Measurements from ENCODE around the gene RPL13. TPM values are rescaled to one million over a fixed set of nuclear protein-coding genes. Genes with fewer than 3 reads are reported as not detected.
A peak's percentile ranks its signal among the peaks of the same experiment; 100 is the strongest.
"Not testable (repeated sequence)": the region's sequence is repeated elsewhere in the genome, so short reads cannot be mapped to it uniquely, and the experiment has no call there.

Gene RPL13
- polyA plus RNA-seq, 3 donors: 1,251 to 2,437 (median 1,329) TPM

DNA sequence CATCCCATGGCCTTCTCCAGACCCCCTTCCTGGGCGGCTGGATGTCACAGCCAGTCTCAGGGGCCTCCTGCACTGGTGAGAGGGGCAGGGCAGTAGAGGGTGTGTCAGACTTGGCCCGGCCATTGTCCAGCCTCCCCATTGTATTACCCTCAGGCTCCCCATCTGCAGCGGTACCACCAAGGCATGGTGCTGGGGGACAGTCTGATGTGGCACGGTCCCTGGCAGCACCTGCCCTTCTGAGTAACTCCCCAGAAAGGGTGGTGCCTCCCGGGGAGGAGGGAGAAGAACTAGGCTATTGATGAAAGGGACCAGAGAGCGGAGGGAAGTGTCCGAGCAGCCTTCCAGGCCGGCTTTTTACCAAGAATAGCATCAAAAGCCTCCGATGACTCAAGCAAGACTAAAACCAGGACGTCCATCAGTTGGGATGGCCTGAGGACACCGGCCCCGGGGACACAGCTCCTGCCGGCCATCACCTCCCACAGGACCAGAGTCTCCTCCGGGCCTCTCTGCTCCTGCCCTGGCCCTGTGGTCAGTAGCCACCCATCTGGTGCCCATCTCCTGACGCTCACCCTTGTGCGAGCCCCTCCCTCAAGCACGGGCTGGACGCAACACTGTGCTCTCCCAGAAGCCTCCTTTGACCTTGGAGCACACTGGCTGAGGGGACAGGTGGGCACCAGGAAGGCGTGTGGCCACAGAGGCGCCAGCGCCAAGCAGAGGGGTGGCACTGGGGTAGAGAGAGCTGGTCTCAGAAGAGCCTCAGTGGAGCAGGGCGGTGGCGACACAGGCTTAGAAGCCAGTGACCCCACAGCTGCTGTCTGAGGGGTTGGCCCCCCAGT lies 9.2 kb downstream of the RPL13 start:
- Histone ChIP-seq H3K9me3 (replicated peaks in 1 of 2; ENCODE audit: control insufficient read depth in 1 of 2, insufficient read depth in 1 of 2, low read length in 2 of 2) (no peaks in the 10 kb centered on the region), H3K4me3 (replicated peaks in 1 of 3; ENCODE audit: low read depth in 2 of 3, low read length in 3 of 3) (no peak overlapping the region), H4K20me1 (ENCODE audit: insufficient read depth, low read length) (peaks cover 15% of the 10 kb centered on the region), H3K27me3 (ENCODE audit: control insufficient read depth in 2 of 2, insufficient read depth in 2 of 2, low read length in 2 of 2) (peaks cover 5 to 17% of the 10 kb centered on the region in 2 donors), H3K9ac (ENCODE audit: insufficient read depth, low read length, poor library complexity, severe bottlenecking) (no peak overlapping the region), H3K4me1 (ENCODE audit: control insufficient read depth in 1 of 2, insufficient read depth in 2 of 2, low read length in 2 of 2) (peaks cover 16 to 21% of the 10 kb centered on the region in 2 donors), H2AFZ (ENCODE audit: insufficient read depth, low read depth, low read length, poor library complexity, severe bottlenecking) (no peak overlapping the region), H3K36me3 (replicated peaks in 1 of 2; ENCODE audit: control insufficient read depth in 1 of 2, insufficient read depth in 2 of 2, low read length in 2 of 2) (peaks cover 2 to 3% of the 10 kb centered on the region in 2 donors), H3K27ac (ENCODE audit: low read depth in 1 of 2, low read length in 2 of 2) (no peak overlapping the region), H3K79me2 (ENCODE audit: insufficient read depth, low read length) (no peaks in the 10 kb centered on the region), H3K4me2 (replicated peaks; ENCODE audit: extremely low read depth, low read length, poor library complexity, severe bottlenecking) (no peak overlapping the region)
- Mint-ChIP-seq H3K36me3 (peaks cover 8 to 9% of the 10 kb centered on the region in 2 donors), H3K4me3 (no peak overlapping the region), H3K4me1 (peaks cover 28% of the 10 kb centered on the region), H3K27me3 (ENCODE audit: low read depth in 3 of 3) (peaks cover 28 to 39% (median 33%) of the 10 kb centered on the region in 3 donors), H3K27ac (peak overlapping the region in 1 of 7 donors; percentile 77), H3K9me3 (peaks cover 0 to under 1% (median 0%) of the 10 kb centered on the region in 7 donors)
- TF ChIP-seq, protein P1, sequence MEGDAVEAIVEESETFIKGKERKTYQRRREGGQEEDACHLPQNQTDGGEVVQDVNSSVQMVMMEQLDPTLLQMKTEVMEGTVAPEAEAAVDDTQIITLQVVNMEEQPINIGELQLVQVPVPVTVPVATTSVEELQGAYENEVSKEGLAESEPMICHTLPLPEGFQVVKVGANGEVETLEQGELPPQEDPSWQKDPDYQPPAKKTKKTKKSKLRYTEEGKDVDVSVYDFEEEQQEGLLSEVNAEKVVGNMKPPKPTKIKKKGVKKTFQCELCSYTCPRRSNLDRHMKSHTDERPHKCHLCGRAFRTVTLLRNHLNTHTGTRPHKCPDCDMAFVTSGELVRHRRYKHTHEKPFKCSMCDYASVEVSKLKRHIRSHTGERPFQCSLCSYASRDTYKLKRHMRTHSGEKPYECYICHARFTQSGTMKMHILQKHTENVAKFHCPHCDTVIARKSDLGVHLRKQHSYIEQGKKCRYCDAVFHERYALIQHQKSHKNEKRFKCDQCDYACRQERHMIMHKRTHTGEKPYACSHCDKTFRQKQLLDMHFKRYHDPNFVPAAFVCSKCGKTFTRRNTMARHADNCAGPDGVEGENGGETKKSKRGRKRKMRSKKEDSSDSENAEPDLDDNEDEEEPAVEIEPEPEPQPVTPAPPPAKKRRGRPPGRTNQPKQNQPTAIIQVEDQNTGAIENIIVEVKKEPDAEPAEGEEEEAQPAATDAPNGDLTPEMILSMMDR (IDR thresholded peaks at IDR 0.05): no peak
- intact Hi-C loops (cut with micrococcal nuclease): loop anchor here in 1 of 2 donors (10.0 kb wide), 1 partner anchor 75 kb away; no protein-coding TSS in a partner anchor
- DNase-seq: no peak
- WGBS (ENCODE audit: insufficient coverage): 96% methylated on average over 15 of the region's 23 CpGs

DNA sequence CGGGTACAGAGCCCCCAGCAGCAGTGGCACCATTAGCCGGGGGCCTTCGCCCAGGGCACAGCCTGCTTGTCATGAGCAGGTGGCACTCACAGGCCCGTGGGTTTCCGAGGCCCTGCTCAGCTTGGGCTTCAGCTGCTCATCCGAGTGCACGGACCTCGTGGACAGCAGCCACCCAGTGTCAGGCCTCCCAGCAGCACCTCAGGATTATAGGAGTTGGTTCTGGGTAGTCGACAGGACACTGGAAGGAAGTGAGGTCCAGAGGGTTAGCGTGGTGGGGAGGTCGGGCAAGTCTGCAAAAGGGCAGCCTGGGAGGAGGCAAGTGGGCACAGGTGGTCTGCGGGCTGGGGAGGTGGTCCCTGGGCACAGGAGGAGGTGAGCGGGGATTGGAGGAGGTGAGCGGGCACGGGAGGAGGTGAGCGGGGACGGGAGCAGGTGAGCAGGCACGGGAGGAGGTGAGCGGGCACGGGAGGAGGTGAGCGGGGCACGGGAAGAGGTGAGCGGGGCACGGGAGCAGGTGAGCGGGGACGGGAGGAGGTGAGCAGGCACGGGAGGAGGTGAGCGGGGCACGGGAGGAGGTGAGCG lies 10.0 kb downstream of the RPL13 start:
- TF ChIP-seq, protein P1 (IDR thresholded peaks at IDR 0.05): no peak
- intact Hi-C loops (cut with micrococcal nuclease): loop anchor here in 1 of 2 donors (10.0 kb wide), 1 partner anchor 74 kb away; no protein-coding TSS in a partner anchor
- Histone ChIP-seq H4K20me1 (ENCODE audit: insufficient read depth, low read length) (peaks cover 8% of the 10 kb centered on the region), H3K79me2 (ENCODE audit: insufficient read depth, low read length) (no peaks in the 10 kb centered on the region), H3K4me1 (ENCODE audit: control insufficient read depth in 1 of 2, insufficient read depth in 2 of 2, low read length in 2 of 2) (peaks cover 15 to 21% of the 10 kb centered on the region in 2 donors), H3K9me3 (replicated peaks in 1 of 2; ENCODE audit: control insufficient read depth in 1 of 2, insufficient read depth in 1 of 2, low read length in 2 of 2) (no peaks in the 10 kb centered on the region), H3K27me3 (ENCODE audit: control insufficient read depth in 2 of 2, insufficient read depth in 2 of 2, low read length in 2 of 2) (peaks cover 9 to 22% of the 10 kb centered on the region in 2 donors), H3K27ac (ENCODE audit: low read depth in 1 of 2, low read length in 2 of 2) (no peak overlapping the region), H2AFZ (ENCODE audit: insufficient read depth, low read depth, low read length, poor library complexity, severe bottlenecking) (no peak overlapping the region), H3K36me3 (replicated peaks in 1 of 2; ENCODE audit: control insufficient read depth in 1 of 2, insufficient read depth in 2 of 2, low read length in 2 of 2) (no peaks in the 10 kb centered on the region), H3K4me2 (replicated peaks; ENCODE audit: extremely low read depth, low read length, poor library complexity, severe bottlenecking) (no peak overlapping the region), H3K9ac (ENCODE audit: insufficient read depth, low read length, poor library complexity, severe bottlenecking) (no peak overlapping the region), H3K4me3 (replicated peaks in 1 of 3; ENCODE audit: low read depth in 2 of 3, low read length in 3 of 3) (no peak overlapping the region)
- Mint-ChIP-seq H3K36me3 (peaks cover 3 to 5% of the 10 kb centered on the region in 2 donors), H3K27ac (no peak overlapping the region), H3K9me3 (peaks cover 0 to 2% (median 0%) of the 10 kb centered on the region in 7 donors), H3K27me3 (ENCODE audit: low read depth in 3 of 3) (peaks cover 33 to 44% (median 35%) of the 10 kb centered on the region in 3 donors), H3K4me3 (no peak overlapping the region), H3K4me1 (peaks cover 23% of the 10 kb centered on the region)
- WGBS (ENCODE audit: insufficient coverage): 92% methylated on average over 30 of the region's 30 CpGs
- no peak for DNase-seq

DNA sequence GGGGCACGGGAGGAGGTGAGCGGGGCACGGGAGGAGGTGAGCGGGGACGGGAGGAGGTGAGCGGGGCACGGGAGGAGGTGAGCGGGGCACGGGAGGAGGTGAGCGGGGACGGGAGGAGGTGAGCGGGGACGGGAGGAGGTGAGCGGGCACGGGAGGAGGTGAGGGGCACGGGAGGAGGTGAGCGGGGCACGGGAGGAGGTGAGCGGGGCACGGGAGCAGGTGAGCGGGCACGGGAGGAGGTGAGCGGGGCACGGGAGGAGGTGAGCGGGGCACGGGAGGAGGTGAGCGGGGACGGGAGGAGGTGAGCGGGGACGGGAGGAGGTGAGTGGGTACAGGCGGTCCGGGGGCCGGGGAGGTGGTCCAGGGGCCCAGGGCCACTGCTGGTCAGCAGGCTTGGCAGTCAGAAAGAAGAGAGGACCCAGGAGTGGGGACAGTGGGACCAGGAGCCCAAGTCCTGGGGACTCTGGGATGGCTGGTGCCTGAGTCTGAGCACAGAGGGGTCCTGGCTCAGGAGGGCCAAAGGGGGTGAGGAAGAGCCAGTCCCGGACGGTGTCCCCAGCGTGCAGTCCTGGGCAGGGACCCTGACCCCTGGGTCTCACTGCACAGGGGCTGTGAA lies 10.6 kb downstream of the RPL13 start:
- not testable (repeated sequence) for H4K20me1 ChIP-seq (ENCODE audit: insufficient read depth, low read length); H3K9me3 Mint-ChIP-seq; H3K79me2 ChIP-seq (ENCODE audit: insufficient read depth, low read length); DNase-seq; H2AFZ ChIP-seq (ENCODE audit: insufficient read depth, low read depth, low read length, poor library complexity, severe bottlenecking); H3K36me3 Mint-ChIP-seq; H3K4me2 ChIP-seq (replicated peaks; ENCODE audit: extremely low read depth, low read length, poor library complexity, severe bottlenecking); H3K36me3 ChIP-seq (replicated peaks in 1 of 2; ENCODE audit: control insufficient read depth in 1 of 2, insufficient read depth in 2 of 2, low read length in 2 of 2); H3K27ac ChIP-seq (ENCODE audit: low read depth in 1 of 2, low read length in 2 of 2); H3K27ac Mint-ChIP-seq; H3K4me3 Mint-ChIP-seq; H3K9ac ChIP-seq (ENCODE audit: insufficient read depth, low read length, poor library complexity, severe bottlenecking); H3K9me3 ChIP-seq (replicated peaks in 1 of 2; ENCODE audit: control insufficient read depth in 1 of 2, insufficient read depth in 1 of 2, low read length in 2 of 2); H3K4me3 ChIP-seq (replicated peaks in 1 of 3; ENCODE audit: low read depth in 2 of 3, low read length in 3 of 3)
- WGBS (ENCODE audit: insufficient coverage): 94% methylated on average over 24 of the region's 36 CpGs
- Histone ChIP-seq H3K4me1 (ENCODE audit: control insufficient read depth in 1 of 2, insufficient read depth in 2 of 2, low read length in 2 of 2) (peaks cover 10 to 20% of the 10 kb centered on the region in 2 donors), H3K27me3 (ENCODE audit: control insufficient read depth in 2 of 2, insufficient read depth in 2 of 2, low read length in 2 of 2) (peaks cover 12 to 26% of the 10 kb centered on the region in 2 donors)
- Mint-ChIP-seq H3K4me1 (peaks cover 16% of the 10 kb centered on the region), H3K27me3 (ENCODE audit: low read depth in 3 of 3) (peaks cover 33 to 43% (median 33%) of the 10 kb centered on the region in 3 donors)
- intact Hi-C loops (cut with micrococcal nuclease): loop anchor here in 1 of 2 donors (10.0 kb wide), 1 partner anchor 74 kb away; no protein-coding TSS in a partner anchor
